ENCODE data around the gene CREG2.
A peak's percentile ranks its signal among the peaks of the same experiment; 100 is the strongest.

The CREG2 gene

GRCh38 chr2:101374821-101375561 is 12.3 kb downstream of the CREG2 start:
- Histone ChIP-seq H3K9me3 (ENCODE audit: low read depth, low read length) (no peaks in the 10 kb centered on the region), H3K27ac (no peak overlapping the region), H3K36me3 (ENCODE audit: insufficient read depth, low read length) (no peaks in the 10 kb centered on the region), H3K4me3 (no peak overlapping the region), H3K9ac (ENCODE audit: insufficient read length) (no peak overlapping the region)
- no peak for DNase-seq (ENCODE audit: low read depth, low spot score)
- TF ChIP-seq EZH2 (IDR thresholded peaks at IDR 0.05): no peak
- TF ChIP-seq FOXP2 (optimal IDR thresholded peaks at IDR 0.05; ENCODE audit: control extremely low read depth, extremely low read length, insufficient read depth): no peak
- TF ChIP-seq POLR2AphosphoS5 (IDR thresholded peaks at IDR 0.05; ENCODE audit: borderline replicate concordance, low read depth, low read length): no peak

- H3K9me3 ChIP-seq (ENCODE audit: low read depth, low read length): no peaks in the 10 kb centered on the region
- DNase-seq (ENCODE audit: low read depth, low spot score): no peak
- no peaks in the 10 kb centered on the region for H3K36me3 ChIP-seq (ENCODE audit: insufficient read depth, low read length)
- TF ChIP-seq POLR2AphosphoS5 (IDR thresholded peaks at IDR 0.05; ENCODE audit: borderline replicate concordance, low read depth, low read length) (no peak), EZH2 (IDR thresholded peaks at IDR 0.05) (no peak), FOXP2 (optimal IDR thresholded peaks at IDR 0.05; ENCODE audit: control extremely low read depth, extremely low read length, insufficient read depth) (no peak)
- H3K9ac ChIP-seq (ENCODE audit: insufficient read length): no peak overlapping the region
- no peak overlapping the region for H3K27ac ChIP-seq
- H3K4me3 ChIP-seq: no peak overlapping the region
Observed at GRCh38 chr2:101372792-101373191, 14.5 kb downstream of the CREG2 start.

GRCh38 chr2:101371636-101372035 is 15.7 kb downstream of the CREG2 start:
- H3K36me3 ChIP-seq (ENCODE audit: insufficient read depth, low read length): no peaks in the 10 kb centered on the region
- no peak overlapping the region for H3K27ac ChIP-seq
- DNase-seq (ENCODE audit: low read depth, low spot score): no peak
- no peak for TF ChIP-seq EZH2 (IDR thresholded peaks at IDR 0.05)
- no peak for TF ChIP-seq FOXP2 (optimal IDR thresholded peaks at IDR 0.05; ENCODE audit: control extremely low read depth, extremely low read length, insufficient read depth)
- no peak for TF ChIP-seq POLR2AphosphoS5 (IDR thresholded peaks at IDR 0.05; ENCODE audit: borderline replicate concordance, low read depth, low read length)
- H3K9ac ChIP-seq (ENCODE audit: insufficient read length): no peak overlapping the region
- H3K4me3 ChIP-seq: no peak overlapping the region
- no peaks in the 10 kb centered on the region for H3K9me3 ChIP-seq (ENCODE audit: low read depth, low read length)

GRCh38 chr2:101369100-101369499 is 18.2 kb downstream of the CREG2 start:
- no peak for DNase-seq (ENCODE audit: low read depth, low spot score)
- Histone ChIP-seq H3K4me3 (no peak overlapping the region), H3K27ac (no peak overlapping the region), H3K36me3 (ENCODE audit: insufficient read depth, low read length) (no peaks in the 10 kb centered on the region), H3K9me3 (ENCODE audit: low read depth, low read length) (no peaks in the 10 kb centered on the region), H3K9ac (ENCODE audit: insufficient read length) (no peak overlapping the region)
- TF ChIP-seq EZH2 (IDR thresholded peaks at IDR 0.05) (no peak), POLR2AphosphoS5 (IDR thresholded peaks at IDR 0.05; ENCODE audit: borderline replicate concordance, low read depth, low read length) (no peak), FOXP2 (optimal IDR thresholded peaks at IDR 0.05; ENCODE audit: control extremely low read depth, extremely low read length, insufficient read depth) (no peak)

GRCh38 chr2:101368376-101368775 is 18.9 kb downstream of the CREG2 start:
- H3K9me3 ChIP-seq (ENCODE audit: low read depth, low read length): no peaks in the 10 kb centered on the region
- H3K36me3 ChIP-seq (ENCODE audit: insufficient read depth, low read length): no peaks in the 10 kb centered on the region
- peak; percentile 18 for DNase-seq (ENCODE audit: low read depth, low spot score)
- no peak overlapping the region for H3K4me3 ChIP-seq
- no peak overlapping the region for H3K27ac ChIP-seq
- no peak overlapping the region for H3K9ac ChIP-seq (ENCODE audit: insufficient read length)
- no peak for TF ChIP-seq FOXP2 (optimal IDR thresholded peaks at IDR 0.05; ENCODE audit: control extremely low read depth, extremely low read length, insufficient read depth)
- no peak for TF ChIP-seq POLR2AphosphoS5 (IDR thresholded peaks at IDR 0.05; ENCODE audit: borderline replicate concordance, low read depth, low read length)
- TF ChIP-seq EZH2 (IDR thresholded peaks at IDR 0.05): no peak

GRCh38 chr2:101367508-101367907 is 19.8 kb downstream of the CREG2 start:
- H3K36me3 ChIP-seq (ENCODE audit: insufficient read depth, low read length): no peaks in the 10 kb centered on the region
- no peak for DNase-seq (ENCODE audit: low read depth, low spot score)
- TF ChIP-seq POLR2AphosphoS5 (IDR thresholded peaks at IDR 0.05; ENCODE audit: borderline replicate concordance, low read depth, low read length) (no peak), EZH2 (IDR thresholded peaks at IDR 0.05) (no peak), FOXP2 (optimal IDR thresholded peaks at IDR 0.05; ENCODE audit: control extremely low read depth, extremely low read length, insufficient read depth) (no peak)

GRCh38 chr2:101364878-101365277 is 22.4 kb downstream of the CREG2 start:
- TF ChIP-seq POLR2AphosphoS5 (IDR thresholded peaks at IDR 0.05; ENCODE audit: borderline replicate concordance, low read depth, low read length) (no peak), EZH2 (IDR thresholded peaks at IDR 0.05) (no peak), FOXP2 (optimal IDR thresholded peaks at IDR 0.05; ENCODE audit: control extremely low read depth, extremely low read length, insufficient read depth) (no peak)
- H3K27ac ChIP-seq: no peak overlapping the region
- no peak overlapping the region for H3K9ac ChIP-seq (ENCODE audit: insufficient read length)
- H3K9me3 ChIP-seq (ENCODE audit: low read depth, low read length): no peaks in the 10 kb centered on the region
- DNase-seq (ENCODE audit: low read depth, low spot score): no peak
- no peak overlapping the region for H3K4me3 ChIP-seq
- H3K36me3 ChIP-seq (ENCODE audit: insufficient read depth, low read length): no peaks in the 10 kb centered on the region

More at GRCh38 chr2:101367508-101367907, 19.8 kb downstream of the CREG2 start:
- Histone ChIP-seq H3K27ac (no peak overlapping the region), H3K9ac (ENCODE audit: insufficient read length) (no peak overlapping the region), H3K9me3 (ENCODE audit: low read depth, low read length) (no peaks in the 10 kb centered on the region), H3K4me3 (no peak overlapping the region)

GRCh38 chr2:101362777-101363176 is 24.5 kb downstream of the CREG2 start:
- Histone ChIP-seq H3K9ac (ENCODE audit: insufficient read length) (no peak overlapping the region), H3K9me3 (ENCODE audit: low read depth, low read length) (no peaks in the 10 kb centered on the region), H3K27ac (no peak overlapping the region), H3K4me3 (no peak overlapping the region), H3K36me3 (ENCODE audit: insufficient read depth, low read length) (no peaks in the 10 kb centered on the region)
- TF ChIP-seq FOXP2 (optimal IDR thresholded peaks at IDR 0.05; ENCODE audit: control extremely low read depth, extremely low read length, insufficient read depth) (no peak), POLR2AphosphoS5 (IDR thresholded peaks at IDR 0.05; ENCODE audit: borderline replicate concordance, low read depth, low read length) (no peak)
- no peak for DNase-seq (ENCODE audit: low read depth, low spot score)

- no peak overlapping the region for H3K9ac ChIP-seq (ENCODE audit: insufficient read length)
- no peak overlapping the region for H3K4me3 ChIP-seq
- TF ChIP-seq EZH2 (IDR thresholded peaks at IDR 0.05) (no peak), FOXP2 (optimal IDR thresholded peaks at IDR 0.05; ENCODE audit: control extremely low read depth, extremely low read length, insufficient read depth) (no peak), POLR2AphosphoS5 (IDR thresholded peaks at IDR 0.05; ENCODE audit: borderline replicate concordance, low read depth, low read length) (no peak)
Observed at GRCh38 chr2:101362316-101362715, 25.0 kb downstream of the CREG2 start.

More at GRCh38 chr2:101362316-101362715, 25.0 kb downstream of the CREG2 start:
- H3K9me3 ChIP-seq (ENCODE audit: low read depth, low read length): no peaks in the 10 kb centered on the region
- no peak for DNase-seq (ENCODE audit: low read depth, low spot score)
- H3K36me3 ChIP-seq (ENCODE audit: insufficient read depth, low read length): no peaks in the 10 kb centered on the region
- no peak overlapping the region for H3K27ac ChIP-seq
